Kidney capillary endothelial cell (primary cell): ENCODE measurements around the gene SELL.
"Not testable (repeated sequence)": the region's sequence is repeated elsewhere in the genome, so short reads cannot be mapped to it uniquely, and the experiment has no call there.

Experiments used
- DNase-seq: peaks from one replicate; pipeline ENCODE4 v3.0.0-alpha.2; 2018; ENCODE audit warnings: low spot score

SELL gene

DNA sequence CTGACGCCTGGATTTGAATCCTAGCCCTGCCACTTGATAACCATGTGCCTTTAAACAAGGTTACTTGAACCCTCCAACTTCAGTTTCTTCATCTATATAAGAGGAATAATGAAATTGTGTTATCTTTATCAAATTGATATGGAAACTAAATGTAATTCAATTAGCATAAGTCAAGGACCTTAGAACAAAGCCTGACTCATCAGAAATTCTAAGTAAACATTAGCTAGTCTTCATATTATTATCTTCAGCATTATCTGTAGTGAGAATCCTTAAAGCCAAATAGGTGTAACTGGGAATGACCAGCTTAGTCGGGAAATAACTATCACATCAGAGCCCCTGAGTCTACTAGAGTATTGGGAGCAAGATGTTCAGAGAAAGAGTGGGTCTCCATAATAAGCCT lies 6.6 kb downstream of the SELL start:
- no peak for DNase-seq

DNA sequence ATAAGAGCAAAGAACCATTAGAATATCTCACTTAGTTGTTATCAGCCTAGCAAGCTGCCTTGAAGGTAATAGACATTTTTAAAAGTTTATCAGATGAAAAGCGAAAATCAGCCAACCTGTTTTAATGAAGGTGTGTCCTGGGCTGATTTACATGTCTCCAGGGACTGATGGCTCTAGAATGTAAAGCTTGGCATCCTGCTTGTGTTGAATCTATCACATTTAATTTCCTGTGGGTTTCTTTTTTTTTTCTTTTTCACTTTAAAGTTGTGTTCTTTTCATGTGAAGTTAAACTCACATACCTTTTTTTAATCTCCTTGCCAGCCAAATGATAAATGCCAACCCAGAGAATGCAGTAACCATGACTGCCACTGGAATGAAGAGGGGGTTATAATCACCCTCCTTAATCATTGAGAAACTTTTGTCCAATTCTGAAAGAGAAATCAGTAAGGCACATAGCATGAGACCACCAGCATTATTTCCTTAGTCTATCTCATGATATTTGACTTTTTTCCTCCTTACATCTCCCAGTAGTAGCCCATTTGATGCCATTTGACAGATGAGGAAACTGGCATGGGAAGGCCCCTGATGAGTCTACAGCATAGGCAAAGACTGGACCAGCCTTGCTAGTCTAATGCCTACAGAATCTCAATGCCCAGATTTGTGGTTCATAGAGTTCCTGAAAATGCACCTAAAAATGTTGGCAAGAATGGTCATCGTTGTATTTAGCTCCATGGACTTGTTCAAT lies 10.0 kb downstream of the SELL start:
- DNase-seq, result no peak

DNA sequence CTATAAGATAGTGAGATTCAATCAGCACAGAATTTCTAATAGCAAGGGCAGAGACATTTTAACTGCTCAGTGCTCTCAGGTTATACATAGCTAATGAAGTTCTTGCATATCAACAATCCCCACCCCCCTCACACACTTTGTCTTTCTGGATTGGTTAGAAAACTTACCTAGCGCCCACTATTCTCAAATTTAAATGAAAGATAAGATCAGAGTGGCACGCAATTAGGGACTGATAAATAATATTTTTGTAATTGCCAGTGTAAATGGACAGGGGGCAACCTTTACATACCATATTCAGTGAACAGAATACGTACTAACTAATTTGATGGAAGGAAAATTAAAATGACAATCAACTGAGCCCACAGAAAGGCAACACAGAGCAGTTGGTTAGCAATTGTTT lies 11.7 kb downstream of the SELL start:
- DNase-seq, result no peak

DNA sequence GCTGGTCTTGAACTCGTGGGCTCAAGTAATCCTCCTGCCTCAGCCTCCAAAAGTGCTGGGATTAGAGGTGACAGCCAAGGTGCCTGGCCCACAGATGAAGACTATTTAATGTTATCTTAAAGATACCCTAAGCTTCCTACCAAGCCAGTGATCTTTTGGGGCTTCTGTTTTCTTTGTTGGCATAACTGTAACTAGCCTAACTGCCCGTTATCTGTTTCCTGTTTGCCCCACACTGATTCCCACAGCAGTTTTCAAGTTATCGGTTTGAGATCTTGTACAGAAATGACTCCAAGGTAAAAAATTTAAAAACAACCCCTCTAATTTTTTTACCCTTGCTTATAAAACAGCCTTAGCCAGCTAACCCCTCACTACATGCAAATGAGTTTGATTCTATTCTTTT lies 12.4 kb downstream of the SELL start:
- DNase-seq, result no peak

DNA sequence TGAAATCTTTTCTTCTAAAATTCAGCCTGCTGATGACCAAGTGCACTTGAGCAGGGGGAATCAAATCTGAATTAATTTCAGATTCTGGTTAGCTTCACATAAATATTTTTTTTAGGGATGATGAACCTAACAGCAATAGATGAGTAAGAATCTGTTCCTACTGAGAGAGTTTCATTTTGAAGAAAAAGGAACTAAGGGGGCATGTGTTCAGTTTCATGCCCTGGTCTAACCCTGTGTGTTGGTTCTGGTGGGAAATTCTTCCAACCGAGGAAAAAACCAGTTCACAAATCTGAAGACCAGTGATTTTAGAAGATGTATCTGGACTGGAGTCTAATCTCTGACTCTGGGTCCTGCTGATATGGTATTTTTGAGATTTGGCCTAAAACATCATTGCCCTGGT lies 13.7 kb downstream of the SELL start:
- no peak for DNase-seq

DNA sequence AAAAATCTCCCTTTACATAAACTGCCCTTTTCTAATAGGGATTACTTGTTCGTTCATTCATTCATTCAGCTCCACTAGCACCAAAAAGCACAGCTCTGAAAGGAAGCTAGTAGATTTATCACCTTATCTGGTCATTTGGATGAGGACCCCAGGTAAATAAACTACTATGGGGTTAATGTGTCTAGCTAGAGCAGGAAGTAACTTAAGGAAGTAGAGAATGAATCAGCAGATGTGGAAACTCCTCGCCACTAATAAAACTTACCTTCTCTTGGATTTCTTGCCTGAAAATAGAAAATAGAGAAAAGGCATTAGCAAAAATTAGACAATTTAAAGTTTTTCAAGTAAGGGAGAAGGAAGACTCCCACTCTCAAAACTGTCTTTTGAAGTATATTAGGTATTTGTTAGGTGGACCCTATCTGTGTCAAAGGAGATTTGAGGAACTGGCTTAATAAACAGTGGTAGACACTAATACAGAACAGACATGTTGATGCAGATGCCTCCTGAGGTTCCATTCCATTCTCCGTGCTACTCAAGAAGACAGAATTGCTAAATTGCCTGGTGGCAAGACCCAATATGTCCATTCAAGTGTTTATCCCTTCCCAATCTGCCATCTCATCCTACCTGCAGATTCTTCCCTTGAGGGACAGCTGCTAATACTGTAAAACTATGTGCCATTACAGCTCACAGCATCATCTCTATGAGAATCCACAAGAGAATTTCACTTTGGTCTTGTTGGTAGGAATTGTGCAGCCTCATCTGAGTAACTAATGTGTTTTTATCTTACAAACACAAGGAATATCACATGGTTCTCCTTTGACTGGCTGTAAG lies 14.9 kb downstream of the SELL start:
- DNase-seq, result no peak

DNA sequence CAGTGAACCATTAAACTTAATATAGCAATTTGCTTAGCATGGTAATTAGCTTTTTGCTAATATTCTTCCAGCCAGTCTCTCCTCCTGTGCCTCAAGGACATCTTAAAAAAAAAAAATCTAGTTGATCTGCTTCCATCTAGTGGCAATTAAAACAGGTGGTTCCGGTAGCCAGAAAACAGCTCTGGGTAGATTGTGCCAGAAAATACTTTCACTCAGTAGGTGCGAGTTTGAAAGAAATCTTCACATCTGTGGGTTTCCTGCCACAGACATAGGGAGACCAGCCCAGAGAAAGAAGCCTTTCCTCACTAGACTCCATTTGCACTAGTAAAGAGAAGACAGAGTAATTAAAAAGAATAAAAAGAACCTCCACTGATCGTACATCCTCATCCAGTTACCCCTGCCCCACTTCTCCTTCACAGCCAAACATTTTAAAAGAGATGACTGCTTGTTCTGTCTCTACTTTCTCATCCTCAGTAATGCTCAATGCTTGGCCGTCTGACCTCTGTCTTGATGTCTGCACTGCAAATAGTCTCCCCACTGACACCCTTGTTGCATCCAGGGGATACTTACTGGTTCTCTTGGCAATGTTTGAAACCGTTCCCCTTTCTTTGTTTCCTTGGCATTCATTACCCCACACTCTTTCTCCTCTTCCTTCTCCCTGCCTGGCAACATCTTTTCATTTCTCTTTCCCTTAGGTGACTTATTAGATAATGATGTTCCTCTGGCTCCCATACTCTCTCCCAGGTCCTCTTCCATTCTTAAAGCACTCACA lies 16.9 kb downstream of the SELL start:
- no peak for DNase-seq

DNA sequence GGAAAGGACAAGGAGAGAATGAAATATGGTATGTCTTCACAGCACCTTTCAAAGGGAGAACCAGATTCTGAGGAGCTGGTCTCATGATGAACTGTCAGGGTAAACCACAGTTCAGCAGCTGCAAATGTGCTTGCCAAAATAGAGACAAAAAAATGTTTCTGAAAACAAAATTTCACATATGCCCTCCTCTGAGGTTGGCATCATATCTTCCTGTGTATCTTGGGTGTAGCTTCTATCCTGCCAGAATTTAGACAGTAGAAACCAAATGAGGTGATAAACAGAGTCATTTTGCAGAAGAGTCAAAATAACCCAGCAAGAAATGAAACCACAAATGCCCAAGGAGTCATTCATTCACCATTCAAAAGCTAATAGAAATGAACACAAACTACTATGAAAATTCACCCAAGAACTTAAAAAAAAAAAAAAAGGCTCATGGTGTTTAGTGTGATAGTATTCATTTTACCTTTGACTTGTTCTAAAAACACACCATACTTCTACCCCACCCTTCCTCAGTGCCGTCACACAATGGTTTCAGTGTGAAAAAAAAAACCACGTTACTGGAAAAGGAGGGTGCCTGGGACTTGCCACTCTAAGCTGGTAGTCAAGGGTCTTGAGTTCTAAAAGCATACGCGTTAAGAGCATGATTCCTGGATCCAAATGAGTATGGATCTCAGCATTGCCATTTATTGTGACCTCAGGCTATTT lies 18.5 kb downstream of the SELL start:
- DNase-seq, result no peak

DNA sequence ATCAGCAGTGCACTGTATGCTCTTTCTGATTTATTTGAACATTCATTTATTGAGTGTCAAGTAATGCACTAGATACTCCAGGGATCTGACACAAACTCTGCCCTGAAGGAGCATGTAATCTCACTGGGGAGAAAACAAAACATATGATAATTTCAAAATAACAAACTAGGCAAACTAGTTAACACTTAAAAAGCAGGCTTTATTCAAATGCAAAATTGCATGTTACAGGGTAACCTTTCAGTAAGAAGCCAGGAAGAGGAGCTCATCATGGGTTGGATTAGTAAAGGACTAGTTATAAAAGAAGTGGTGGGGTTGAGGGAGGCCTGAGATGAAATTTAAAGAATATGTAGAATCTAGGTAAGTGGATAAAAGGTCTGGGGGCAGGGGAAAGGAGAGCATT lies 20.9 kb downstream of the SELL start:
- DNase-seq, result no peak

DNA sequence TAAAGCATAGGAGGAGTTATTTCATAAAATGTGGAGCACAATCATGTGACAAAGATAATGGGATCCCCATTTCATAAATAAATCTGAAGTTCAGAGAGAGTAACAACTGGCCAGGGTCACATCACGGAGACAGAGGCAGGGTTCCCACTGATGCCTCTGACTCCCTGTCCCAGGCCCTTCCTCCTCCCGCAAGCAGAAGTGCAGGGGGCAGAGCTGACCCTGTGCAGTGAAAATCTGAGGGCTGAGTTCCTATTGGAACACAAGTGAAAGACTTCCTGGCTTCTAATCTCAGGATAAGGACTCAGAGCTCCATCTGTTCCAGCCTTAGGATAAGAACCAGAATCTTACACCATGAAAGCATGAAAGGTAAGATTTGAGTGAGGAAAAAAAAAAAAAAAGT lies 22.0 kb downstream of the SELL start:
- DNase-seq, result no peak

DNA sequence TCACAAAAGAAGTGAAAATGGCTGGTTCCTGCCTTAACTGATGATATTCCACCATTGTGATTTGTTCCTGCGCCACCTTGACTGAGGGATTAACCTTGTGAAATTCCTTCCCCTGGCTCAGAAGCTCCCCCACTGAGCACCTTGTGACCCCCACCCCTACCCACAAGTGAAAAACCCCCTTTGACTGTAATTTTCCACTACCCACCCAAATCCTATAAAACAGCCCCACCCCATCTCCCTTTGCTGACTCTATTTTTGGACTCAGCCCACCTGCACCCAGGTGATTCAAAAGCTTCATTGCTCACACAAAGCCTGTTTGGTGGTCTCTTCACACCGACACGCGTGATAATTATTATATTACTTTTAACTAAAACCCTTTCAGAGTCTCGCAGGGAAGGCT lies 23.0 kb downstream of the SELL start:
- DNase-seq, result not testable (repeated sequence)

DNA sequence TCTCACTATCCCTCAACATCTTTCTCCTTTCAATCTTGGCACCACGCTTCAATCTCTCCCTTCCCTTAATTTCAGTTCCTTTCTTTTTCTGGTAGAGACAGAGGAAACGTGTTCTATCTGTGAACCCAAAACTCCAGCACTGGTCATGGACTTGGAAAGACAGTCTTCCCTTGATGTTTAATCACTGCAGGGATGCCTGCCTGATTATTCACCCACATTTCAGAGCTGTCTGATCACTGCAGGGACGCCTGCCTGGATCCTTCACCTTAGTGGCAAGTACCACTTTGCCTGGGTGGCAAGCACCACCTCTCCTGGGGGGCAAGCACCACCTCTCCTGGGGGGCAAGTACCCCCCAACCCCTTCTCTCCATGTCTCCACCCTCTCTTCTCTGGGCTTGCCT lies 27.8 kb downstream of the SELL start:
- no peak for DNase-seq

DNA sequence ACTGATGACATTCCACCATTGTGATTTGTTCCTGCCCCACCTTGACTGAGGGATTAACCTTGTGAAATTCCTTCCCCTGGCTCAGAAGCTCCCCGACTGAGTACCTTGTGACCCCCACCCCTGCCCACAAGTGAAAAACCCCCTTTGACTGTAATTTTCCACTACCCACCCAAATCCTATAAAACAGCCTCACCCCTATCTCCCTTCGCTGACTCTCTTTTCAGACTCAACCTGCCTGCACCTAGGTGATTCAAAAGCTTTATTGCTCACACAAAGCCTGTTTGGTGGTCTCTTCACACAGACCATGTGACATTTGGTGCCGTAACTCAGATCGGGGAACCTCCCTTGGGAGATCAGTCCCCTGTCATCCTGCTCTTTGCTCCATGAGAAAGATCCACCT lies 28.3 kb downstream of the SELL start:
- not testable (repeated sequence) for DNase-seq

DNA sequence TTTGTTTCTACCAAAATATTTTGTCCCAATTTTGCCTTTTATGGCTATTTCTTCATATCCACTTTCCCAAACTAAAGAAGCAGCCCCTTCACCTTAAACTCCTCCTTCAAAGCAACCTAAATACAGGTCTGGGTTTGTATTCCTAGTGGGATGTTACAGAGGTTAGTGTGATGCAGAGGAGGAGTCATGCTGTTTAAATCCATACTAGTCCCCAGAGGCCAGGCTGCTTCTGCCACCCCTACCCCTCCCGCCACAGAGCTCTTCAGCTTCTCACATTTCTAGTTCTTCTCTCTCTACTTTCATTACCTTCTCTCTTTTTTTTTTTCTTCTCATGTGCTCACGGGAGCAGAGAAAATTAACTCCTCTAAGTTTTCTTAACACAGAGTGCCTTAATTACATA lies 29.3 kb downstream of the SELL start:
- no peak for DNase-seq

DNA sequence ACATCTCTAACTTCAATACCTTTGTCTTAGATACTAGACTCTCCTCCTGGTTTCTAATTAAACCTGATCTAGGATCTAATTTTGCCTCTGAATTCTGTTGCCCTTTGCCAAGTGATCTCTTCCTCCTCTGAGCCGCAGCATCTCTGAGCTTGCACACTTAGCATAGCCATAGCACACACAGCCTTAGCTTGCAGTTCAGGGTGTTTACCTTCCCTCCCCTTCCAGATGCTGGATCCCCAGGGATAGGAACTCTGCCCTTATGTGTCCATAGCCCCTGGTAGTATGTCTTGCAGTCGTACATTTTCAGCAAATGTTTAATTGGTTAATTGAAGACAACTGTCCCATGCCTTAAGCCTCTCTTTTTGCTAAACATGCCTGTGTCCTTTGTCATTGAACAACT lies 30.3 kb downstream of the SELL start:
- no peak for DNase-seq

DNA sequence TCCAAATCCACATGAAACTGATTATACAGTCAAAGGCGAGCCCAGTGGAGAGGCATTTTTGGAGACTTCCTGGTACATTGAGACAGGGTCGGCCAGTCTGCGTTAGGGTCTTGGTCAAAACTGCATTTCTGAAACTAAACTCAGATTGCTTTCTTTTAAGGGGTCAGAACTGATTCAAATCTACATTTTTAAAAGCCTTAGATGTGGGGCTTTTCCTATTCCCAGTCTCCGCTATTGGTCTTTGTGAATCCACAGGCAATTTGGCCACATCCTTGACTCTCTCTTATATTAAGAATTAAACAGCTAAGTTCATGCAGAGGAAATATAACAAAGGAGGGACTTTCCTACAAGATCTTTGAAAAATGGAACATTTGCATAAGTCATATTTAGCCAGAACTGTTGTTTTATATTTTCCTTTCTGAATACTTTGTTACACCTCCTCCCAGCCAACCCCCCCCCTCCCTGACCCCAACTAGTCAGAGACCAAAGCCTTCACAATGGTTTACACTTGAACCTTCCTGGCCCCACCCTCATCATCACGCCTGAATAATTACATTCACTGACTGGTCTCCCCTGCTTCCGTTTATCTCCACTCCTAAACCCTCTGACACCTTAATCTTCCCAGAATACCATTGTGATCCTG lies 30.9 kb downstream of the SELL start:
- no peak for DNase-seq

DNA sequence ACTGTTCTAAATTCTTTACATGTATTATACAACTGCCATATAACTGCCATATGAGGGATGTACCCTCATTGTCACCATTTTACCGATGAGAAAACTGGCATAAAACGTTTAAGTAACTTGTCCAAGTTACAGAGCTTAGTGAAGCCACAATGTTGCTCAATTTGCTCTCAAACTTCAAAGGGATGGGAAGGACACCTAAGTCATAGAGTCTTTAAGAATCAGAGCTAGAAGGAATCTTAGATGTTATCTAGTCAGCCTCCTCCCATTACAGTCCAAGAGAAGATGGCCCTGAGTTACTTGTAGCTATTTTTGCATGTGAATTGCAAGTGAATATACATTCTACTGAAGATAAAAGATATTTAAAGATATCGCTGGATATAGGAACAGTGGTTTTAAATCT lies 31.7 kb downstream of the SELL start:
- no peak for DNase-seq

DNA sequence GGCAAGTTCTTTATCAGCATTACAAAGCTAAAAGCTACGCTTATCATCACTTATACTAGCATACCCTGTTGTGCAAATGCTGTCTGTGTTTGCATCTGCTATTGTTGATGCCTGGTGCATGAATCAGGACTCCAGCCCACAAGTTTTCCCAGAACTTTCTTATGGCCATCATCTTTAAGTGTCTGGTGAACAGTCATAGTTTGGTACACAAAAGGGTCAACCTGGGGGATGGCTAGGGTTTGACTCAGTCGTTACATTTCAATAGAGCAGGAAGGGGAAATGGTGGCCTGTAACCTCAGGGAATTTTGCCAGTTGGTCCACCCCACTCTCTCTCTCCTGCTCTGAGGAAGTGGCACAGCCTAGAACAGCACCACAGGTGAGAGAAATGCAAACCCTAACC lies 35.4 kb downstream of the SELL start:
- DNase-seq, result peak; percentile 65

DNA sequence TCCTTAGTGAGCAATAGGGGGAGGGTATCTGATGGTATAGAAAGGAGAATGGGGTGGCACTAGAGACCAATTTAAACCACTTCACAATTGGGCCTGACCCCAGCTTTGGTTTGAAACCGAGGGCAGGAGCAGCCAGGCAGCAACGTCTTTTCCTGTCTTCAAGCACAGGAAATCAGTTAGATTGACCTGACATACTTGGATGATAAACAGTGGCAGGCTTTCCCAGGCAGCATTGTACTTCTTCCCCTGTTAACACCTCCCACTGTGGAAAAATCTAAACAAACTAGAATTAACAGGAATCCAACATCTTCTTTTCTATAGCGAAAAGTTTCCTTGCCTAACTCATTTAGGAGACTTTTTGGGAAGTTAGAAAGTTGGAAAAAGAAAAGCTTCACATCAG lies 40.6 kb downstream of the SELL start:
- DNase-seq, result peak; percentile 22

DNA sequence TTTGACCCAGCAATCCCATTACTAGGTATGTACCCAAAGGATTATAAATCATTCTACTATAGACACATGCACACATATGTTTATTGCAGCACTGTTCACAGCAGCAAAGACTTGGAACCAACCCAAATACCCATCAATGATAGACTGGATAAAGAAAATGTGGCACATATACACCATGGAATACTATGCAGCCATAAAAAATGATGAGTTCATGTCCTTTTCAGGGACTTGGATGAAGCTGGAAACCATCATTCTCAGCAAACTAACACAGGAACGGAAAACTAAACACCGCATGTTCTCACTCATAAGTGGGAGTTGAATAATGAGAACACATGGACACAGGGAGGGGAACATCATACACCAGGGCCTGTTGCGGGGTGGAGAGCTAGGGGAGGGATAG lies 41.2 kb downstream of the SELL start:
- not testable (repeated sequence) for DNase-seq

DNA sequence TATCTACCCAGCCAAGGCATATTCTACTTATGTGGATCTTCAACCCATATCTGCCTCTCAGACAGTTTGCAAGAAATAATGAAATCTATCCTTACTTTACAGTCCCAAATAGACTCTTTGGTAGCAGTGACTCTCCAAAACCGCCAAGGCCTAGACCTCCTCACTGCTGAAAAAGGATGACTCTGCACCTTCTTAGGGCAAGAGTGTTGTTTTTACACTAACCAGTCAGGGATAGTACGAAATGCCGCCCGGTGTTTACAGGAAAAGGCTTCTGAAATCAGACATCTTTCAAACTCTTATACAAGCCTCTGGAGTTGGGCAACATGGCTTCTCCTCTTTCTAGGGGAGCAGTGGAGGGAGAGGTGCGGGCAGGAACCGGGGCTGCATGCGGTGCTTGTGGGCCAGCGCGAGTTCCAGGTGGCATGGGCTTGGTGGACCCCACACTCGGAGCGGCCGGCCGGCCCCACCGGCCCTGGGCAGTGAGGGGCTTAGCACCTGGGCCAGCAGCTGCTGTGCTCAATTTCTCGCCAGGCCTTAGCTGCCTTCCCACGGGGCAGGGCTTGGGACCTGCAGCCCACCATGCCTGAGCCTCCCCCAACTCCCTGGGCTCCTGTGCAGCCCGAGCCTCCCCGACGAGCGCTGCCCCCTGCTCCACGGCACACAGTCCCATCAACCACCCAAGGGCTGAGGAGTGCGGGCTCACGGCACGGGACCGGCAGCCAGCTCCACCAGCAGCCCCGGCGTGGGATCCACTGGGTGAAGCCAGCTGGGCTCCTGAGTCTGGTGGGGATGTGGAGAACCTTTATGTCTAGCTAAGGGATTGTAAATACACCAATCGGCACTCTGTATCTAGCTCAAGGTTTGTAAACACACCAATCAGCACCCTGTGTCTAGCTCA lies 43.5 kb downstream of the SELL start:
- not testable (repeated sequence) for DNase-seq
